Endothelial cell of umbilical vein (primary cell): ENCODE measurements around the gene CFAP100. TPM values are rescaled to one million over a fixed set of nuclear protein-coding genes. Genes with fewer than 3 reads are reported as not detected.
A peak's percentile ranks its signal among the peaks of the same experiment; 100 is the strongest.

Source experiments
- BruUV-seq: library from RNA; stranded (reverse); fragments of 400-500 nt; replicated peaks from 2 replicates; lab custom pipeline; 2021; lab: Mats Ljungman, UMichigan
- CTCF ChIA-PET: fragments of 300-600, 350-600 bp; sonication (Branson Sonifier 250); formaldehyde crosslinking; loops from one replicate; lab custom pipeline; 2021; ENCODE audit warnings: antibody characterized with exemption, inconsistent platforms; lab: Charles Lee
- POLR2A ChIA-PET: fragments of 300-600, 350-600 bp; sonication (Branson Sonifier 250); formaldehyde crosslinking; loops from one replicate; lab custom pipeline; 2021; ENCODE audit warnings: antibody characterized with exemption, inconsistent platforms; lab: Charles Lee
- DNase-seq: peaks from one replicate; pipeline ENCODE4 v3.0.0-alpha.2; 2011; ENCODE audit warnings: low read depth, low spot score
- FAIRE-seq: peaks from 2 replicates; lab custom pipeline; 2011; peaks lifted over from hg19 to GRCh38; lab: Jason Lieb, UNC
- H2AFZ ChIP-seq: 2 replicates; pipeline ENCODE4 v1.6.0; 2012; ENCODE audit warnings: low read depth, low read length, control low read depth, inconsistent platforms
- H3K27ac ChIP-seq: 2 replicates; pipeline ENCODE4 v1.5.1; 2011; ENCODE audit warnings: low read depth, mild to moderate bottlenecking, control low read depth, low read length, moderate library complexity; ENCODE audit not compliant: insufficient read depth
- H3K27me3 ChIP-seq, 2 experiments: 2 replicates each; pipeline versions ENCODE4 v1.6.0 to v1.6.1; 2011; ENCODE audit warnings: low read length in 2 of 2, mixed read lengths in 1 of 2; ENCODE audit not compliant: control insufficient read depth in 2 of 2, insufficient read depth in 2 of 2
- H3K36me3 ChIP-seq, 2 experiments: 2 replicates in 1 of 2; 3 replicates in 1 of 2; pipeline ENCODE4 v1.5.1; 2011; ENCODE audit warnings: low read length in 2 of 2, mild to moderate bottlenecking in 1 of 2, moderate library complexity in 1 of 2; ENCODE audit not compliant: control insufficient read depth in 2 of 2, insufficient read depth in 2 of 2; ENCODE audit errors: extremely low read depth in 1 of 2
- H3K4me1 ChIP-seq: 3 replicates; pipeline ENCODE4 v1.5.1; 2011; ENCODE audit warnings: mild to moderate bottlenecking, low read length; ENCODE audit not compliant: control insufficient read depth, insufficient read depth; ENCODE audit errors: extremely low read depth
- H3K4me2 ChIP-seq: 2 replicates; pipeline ENCODE4 v1.6.1; 2011; ENCODE audit warnings: low read length, control low read depth, mixed read lengths; ENCODE audit not compliant: insufficient read depth
- H3K4me3 ChIP-seq, 3 experiments: fragments of 200-600 bp in 1 of 3; sonication (generic), shearing (Covaris generic) in 1 of 3; replicated peaks in 1 of 3; 2 replicates each; pipeline ENCODE4 v1.5.1; 2011 to 2016; ENCODE audit warnings: control low read depth in 3 of 3, low read length in 3 of 3, mild to moderate bottlenecking in 2 of 3, inconsistent platforms in 1 of 3, low read depth in 1 of 3, moderate library complexity in 1 of 3; ENCODE audit not compliant: insufficient read depth in 1 of 3
- H3K79me2 ChIP-seq: 2 replicates; pipeline ENCODE4 v1.6.0; 2012; ENCODE audit warnings: low read length, inconsistent platforms; ENCODE audit not compliant: control insufficient read depth, insufficient read depth
- H3K9ac ChIP-seq: replicated peaks from 2 replicates; pipeline ENCODE3; 2011; ENCODE audit warnings: low read length, control low read depth; ENCODE audit not compliant: insufficient read depth; ENCODE audit errors: extremely low read depth
- H3K9me1 ChIP-seq: replicated peaks from 3 replicates; pipeline ENCODE4 v1.6.0; 2011; ENCODE audit warnings: mild to moderate bottlenecking, low read length; ENCODE audit not compliant: control insufficient read depth, insufficient read depth; ENCODE audit errors: extremely low read depth
- H3K9me3 ChIP-seq: replicated peaks from 2 replicates; pipeline ENCODE4 v1.5.1; 2012; ENCODE audit warnings: low read length, inconsistent platforms; ENCODE audit not compliant: control insufficient read depth, insufficient read depth
- H4K20me1 ChIP-seq: replicated peaks from 2 replicates; pipeline ENCODE3; 2011; ENCODE audit warnings: mild to moderate bottlenecking, low read length; ENCODE audit not compliant: control insufficient read depth, insufficient read depth; ENCODE audit errors: extremely low read depth
- EZH2 ChIP-seq: IDR thresholded peaks from 2 replicates; pipeline ENCODE4 v1.6.1; 2012; ENCODE audit warnings: borderline replicate concordance, low read depth, mild to moderate bottlenecking, moderate library complexity, low read length, inconsistent platforms; ENCODE audit not compliant: severe bottlenecking
- FOS ChIP-seq: IDR thresholded peaks from 2 replicates; pipeline ENCODE4 v1.6.1; 2011; ENCODE audit warnings: mild to moderate bottlenecking, low read length, moderate library complexity, borderline replicate concordance; ENCODE audit not compliant: insufficient read depth
- GATA2 ChIP-seq: IDR thresholded peaks from 2 replicates; pipeline ENCODE4 v1.7.0; 2011; ENCODE audit warnings: low read depth, mild to moderate bottlenecking, moderate library complexity, mixed read lengths, low read length; ENCODE audit not compliant: insufficient read length, insufficient read depth
- JUN ChIP-seq: IDR thresholded peaks from 2 replicates; pipeline ENCODE4 v1.6.1; 2011; ENCODE audit warnings: borderline replicate concordance, low read depth; ENCODE audit not compliant: insufficient read length, insufficient read depth
- MYC ChIP-seq: IDR thresholded peaks from one replicate; pipeline ENCODE4 v1.6.1; 2011; ENCODE audit warnings: mild to moderate bottlenecking, low read depth, low read length
- POLR2A ChIP-seq: IDR thresholded peaks from 2 replicates; pipeline ENCODE4 v1.6.1; 2012; ENCODE audit warnings: low read depth, mild to moderate bottlenecking, control low read depth, low read length
- POLR2AphosphoS5 ChIP-seq: IDR thresholded peaks from 2 replicates; pipeline ENCODE4 v1.6.1; 2012; ENCODE audit warnings: low read depth, mild to moderate bottlenecking, control low read depth, low read length, moderate library complexity; ENCODE audit not compliant: insufficient read depth
- dilution Hi-C: fragments of 300-500 bp; cut with MboI; formaldehyde crosslinking; loops from one replicate; pipeline ENCODE4 v1.15.0; 2019; ENCODE audit warnings: low sequenced_read_pairs; ENCODE audit not compliant: extremely low pct_ligation_motif_present
- intact Hi-C: fragments of 100-400 bp; cut with micrococcal nuclease; formaldehyde crosslinking; loops from one replicate; pipeline ENCODE4 v1.10.0; 2022
- polyA plus RNA-seq, 4 experiments: library from polyadenylated mRNA; depleted of rRNA in 3 of 4; stranded (reverse) in 3 of 4; unstranded in 1 of 4; fragments of >200 nt; gene quantifications; 2 replicates each; pipeline versions ENCODE4 v1.2.1 to v1.2.3, GENCODE V29; 2011 to 2012; ENCODE audit warnings: missing spikeins in 1 of 4
- total RNA-seq: library from RNA; stranded (reverse); gene quantifications from 2 replicates; pipeline ENCODE4 v1.2.3, GENCODE V29; 2021
- TF ChIP-seq, protein P1 (sequence below), 2 donors: IDR thresholded peaks; 1 replicate in 1 of 2; 2 replicates in 1 of 2; pipeline ENCODE4 v1.5.1; 2011; ENCODE audit warnings: low read length in 2 of 2, mild to moderate bottlenecking in 2 of 2, moderate library complexity in 2 of 2, control low read depth in 1 of 2, inconsistent platforms in 1 of 2, low read depth in 1 of 2; ENCODE audit not compliant: insufficient read depth in 1 of 2; ENCODE audit errors: extremely low read depth in 1 of 2
- TF ChIP-seq, protein P2 (sequence below): IDR thresholded peaks from 2 replicates; pipeline ENCODE4 v1.6.1; 2011; ENCODE audit not compliant: insufficient read depth, insufficient read length

CFAP100 gene
- total and polyA plus RNA-seq, 2 donors (not counting 3 experiments of a cell fraction or from before 2014, with no cell fraction given) = not detected

DNA sequence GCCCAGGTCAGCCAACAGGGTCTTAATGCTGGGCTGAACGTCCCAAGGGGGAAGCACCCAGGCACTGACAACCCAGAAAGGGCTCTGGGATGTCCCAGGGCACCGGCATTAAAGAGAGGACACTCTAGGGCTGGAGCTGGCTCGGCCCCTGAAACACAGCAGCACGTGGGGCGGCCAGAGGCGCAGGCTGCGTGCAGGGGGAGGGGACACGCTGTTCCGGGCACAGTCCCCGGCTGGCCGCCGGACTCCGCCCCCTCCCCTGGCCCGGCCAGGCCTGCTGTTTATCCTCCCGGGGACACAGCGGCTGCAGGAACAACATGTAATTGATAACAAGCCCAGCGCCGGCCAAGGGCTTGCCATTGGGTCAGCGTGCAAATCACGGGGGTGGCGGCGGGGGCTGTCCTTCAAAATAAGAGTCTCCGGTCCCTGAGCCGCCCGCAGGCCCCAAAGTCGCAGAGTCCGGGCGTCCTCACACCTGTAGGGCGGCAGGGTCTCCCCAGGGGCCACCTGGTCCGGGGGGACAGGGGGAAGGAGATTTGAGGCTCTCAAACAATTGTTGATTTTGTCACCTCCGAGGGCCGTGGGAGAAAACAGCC lies 38.8 kb upstream of the CFAP100 start:
- no peaks in the 10 kb centered on the region for H3K9me3 ChIP-seq
- CTCF ChIA-PET = no interaction called here
- TF ChIP-seq JUN = no peak
- TF ChIP-seq POLR2AphosphoS5 = no peak
- TF ChIP-seq, protein P1, sequence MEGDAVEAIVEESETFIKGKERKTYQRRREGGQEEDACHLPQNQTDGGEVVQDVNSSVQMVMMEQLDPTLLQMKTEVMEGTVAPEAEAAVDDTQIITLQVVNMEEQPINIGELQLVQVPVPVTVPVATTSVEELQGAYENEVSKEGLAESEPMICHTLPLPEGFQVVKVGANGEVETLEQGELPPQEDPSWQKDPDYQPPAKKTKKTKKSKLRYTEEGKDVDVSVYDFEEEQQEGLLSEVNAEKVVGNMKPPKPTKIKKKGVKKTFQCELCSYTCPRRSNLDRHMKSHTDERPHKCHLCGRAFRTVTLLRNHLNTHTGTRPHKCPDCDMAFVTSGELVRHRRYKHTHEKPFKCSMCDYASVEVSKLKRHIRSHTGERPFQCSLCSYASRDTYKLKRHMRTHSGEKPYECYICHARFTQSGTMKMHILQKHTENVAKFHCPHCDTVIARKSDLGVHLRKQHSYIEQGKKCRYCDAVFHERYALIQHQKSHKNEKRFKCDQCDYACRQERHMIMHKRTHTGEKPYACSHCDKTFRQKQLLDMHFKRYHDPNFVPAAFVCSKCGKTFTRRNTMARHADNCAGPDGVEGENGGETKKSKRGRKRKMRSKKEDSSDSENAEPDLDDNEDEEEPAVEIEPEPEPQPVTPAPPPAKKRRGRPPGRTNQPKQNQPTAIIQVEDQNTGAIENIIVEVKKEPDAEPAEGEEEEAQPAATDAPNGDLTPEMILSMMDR (IDR thresholded peaks at IDR 0.05; ENCODE audit: extremely low read depth in 1 of 2, insufficient read depth in 1 of 2, low read depth in 1 of 2, low read length in 2 of 2) = no peak
- TF ChIP-seq MYC = peak; percentile 75
- TF ChIP-seq POLR2A = no peak
- TF ChIP-seq, protein P2, sequence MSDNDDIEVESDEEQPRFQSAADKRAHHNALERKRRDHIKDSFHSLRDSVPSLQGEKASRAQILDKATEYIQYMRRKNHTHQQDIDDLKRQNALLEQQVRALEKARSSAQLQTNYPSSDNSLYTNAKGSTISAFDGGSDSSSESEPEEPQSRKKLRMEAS = peak; percentile 58
- no peak for TF ChIP-seq FOS
- TF ChIP-seq EZH2 = no peak
- no peak for TF ChIP-seq GATA2
- H4K20me1 ChIP-seq = no peaks in the 10 kb centered on the region
- peaks cover 0 to 4% of the 10 kb centered on the region in 2 experiments for H3K36me3 ChIP-seq
- H3K9ac ChIP-seq = peak overlapping the region; percentile 17
- H3K4me1 ChIP-seq = peaks cover 12% of the 10 kb centered on the region
- intact Hi-C loops = loop anchor here (1.0 to 5.0 kb wide), 3 partner anchors 33 to 274 kb away; partner anchors contain the start of gene SLC41A3
- H3K4me2 ChIP-seq = peak overlapping the region; percentile 39
- DNase-seq (peak; percentile 90), FAIRE-seq (peak; percentile 93)
- no peaks in the 10 kb centered on the region for H3K9me1 ChIP-seq
- POLR2A ChIA-PET = no interaction called here
- no peak overlapping the region for H3K27ac ChIP-seq
- no peaks in the 10 kb centered on the region for H3K79me2 ChIP-seq
- BruUV-seq = no TSS peak
- peak overlapping the region; percentile 81 for H2AFZ ChIP-seq
- dilution Hi-C loops = no loop called here
- peaks cover 14 to 27% of the 10 kb centered on the region in 2 experiments for H3K27me3 ChIP-seq
- peak overlapping the region in 2 of 3 experiments; percentile 17 to 55 for H3K4me3 ChIP-seq
